ENCODE measurements around the gene ARRDC2. TPM values are rescaled to one million over a fixed set of nuclear protein-coding genes. Genes with fewer than 3 reads are reported as not detected.

ARRDC2 gene
- total and polyA plus RNA-seq, 2 donors (not counting 1 experiment from before 2014, with no cell fraction given): 131 to 639 TPM

DNA sequence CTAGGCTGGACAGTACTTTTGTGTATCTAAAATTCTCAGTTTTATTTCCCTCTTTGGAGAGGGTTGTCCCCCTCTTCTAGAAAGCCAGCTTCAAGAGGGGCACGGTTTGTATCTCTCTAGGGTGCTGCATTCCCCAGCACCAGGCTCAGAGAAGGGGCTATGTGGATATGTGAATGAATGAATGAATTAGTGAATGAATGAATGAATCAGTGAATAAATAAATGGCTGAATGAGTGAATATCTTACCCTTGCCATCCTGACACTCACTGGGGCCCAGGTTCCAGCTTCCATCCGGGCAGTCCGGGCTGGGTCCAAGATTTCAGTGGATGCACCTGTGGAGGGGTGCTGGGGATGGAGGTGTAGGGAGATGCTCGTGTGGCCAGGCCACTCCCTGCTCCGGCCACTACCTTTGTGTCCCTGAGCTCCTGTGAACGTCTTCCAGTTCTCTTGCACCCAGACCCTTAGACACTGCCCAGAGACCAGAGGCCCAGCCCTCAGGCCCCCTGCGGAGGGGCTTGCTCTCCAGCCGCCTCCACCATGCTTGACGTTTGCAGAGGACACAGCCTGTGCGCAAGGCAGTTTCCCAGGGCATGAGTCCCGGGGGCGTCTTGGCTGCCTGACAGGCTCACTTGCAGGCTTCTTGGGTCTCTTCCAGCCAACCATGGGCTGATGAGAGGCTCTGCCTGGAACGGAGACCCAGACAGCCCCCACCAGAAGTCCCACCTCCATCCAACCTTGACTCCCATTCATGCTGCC, 43.9 kb upstream of the ARRDC2 start:
- H3K27me3 Mint-ChIP-seq: peaks cover 46% of the 10 kb centered on the region
- Histone ChIP-seq H3K27ac (ENCODE audit: low read length in 2 of 2) (no peak overlapping the region), H3K4me2 (replicated peaks; ENCODE audit: low read depth, low read length, poor library complexity, severe bottlenecking) (no peak overlapping the region), H3K27me3 (replicated peaks in 1 of 4; ENCODE audit: control extremely low read depth in 1 of 4, control insufficient read depth in 3 of 4, insufficient read depth in 4 of 4, low read length in 3 of 4) (peaks cover 0 to 42% (median 13%) of the 10 kb centered on the region in 4 experiments), H2AFZ (ENCODE audit: insufficient read depth, low read depth, low read length, poor library complexity, severe bottlenecking) (no peak overlapping the region), H3K36me3 (replicated peaks in 1 of 2; ENCODE audit: control extremely low read depth in 1 of 2, control insufficient read depth in 1 of 2, extremely low read depth in 1 of 2, insufficient read depth in 2 of 2, low read length in 1 of 2) (no peaks in the 10 kb centered on the region), H3K9ac (ENCODE audit: low read length) (no peak overlapping the region), H3K4me1 (ENCODE audit: control insufficient read depth in 2 of 2, insufficient read depth in 2 of 2, low read length in 2 of 2) (peaks cover 4 to 10% of the 10 kb centered on the region in 2 donors), H4K20me1 (ENCODE audit: control insufficient read depth, insufficient read depth, low read length, poor library complexity, severe bottlenecking) (no peaks in the 10 kb centered on the region), H3K79me2 (ENCODE audit: control insufficient read depth, insufficient read depth, low read length) (no peaks in the 10 kb centered on the region), H3K4me3 (ENCODE audit: control extremely low read depth in 1 of 5, extremely low read depth in 1 of 5, insufficient read depth in 1 of 5, low read depth in 2 of 5, low read length in 4 of 5) (no peak overlapping the region), H3K9me3 (ENCODE audit: control extremely low read depth in 1 of 3, control insufficient read depth in 2 of 3, insufficient read depth in 1 of 3, low read length in 2 of 3) (peaks cover 0 to 6% (median 0%) of the 10 kb centered on the region in 3 donors)
- ChIA-PET CTCF (no interaction called here), POLR2A (interaction anchor here (0.6 kb wide), 1 partner anchor 420 kb away, joined by 5 read pairs; no protein-coding TSS in a partner anchor)
- H3K4me3 Mint-ChIP-seq: no peak overlapping the region
- H3K4me1 Mint-ChIP-seq: peaks cover 8% of the 10 kb centered on the region
- no peak for ATAC-seq (ENCODE audit: low read depth)
- no peak overlapping the region for H3K27ac Mint-ChIP-seq
- 88% methylated on average over 9 of the region's 13 CpGs for WGBS (ENCODE audit: insufficient coverage)
- H3K9me3 Mint-ChIP-seq (ENCODE audit: insufficient read depth): no peaks in the 10 kb centered on the region
- intact Hi-C loops (cut with micrococcal nuclease): no loop called here
- TF ChIP-seq EZH2 (IDR thresholded peaks at IDR 0.05; ENCODE audit: borderline replicate concordance, insufficient read depth, low read depth, low read length, poor library complexity, severe bottlenecking): no peak
- TF ChIP-seq, protein P1, sequence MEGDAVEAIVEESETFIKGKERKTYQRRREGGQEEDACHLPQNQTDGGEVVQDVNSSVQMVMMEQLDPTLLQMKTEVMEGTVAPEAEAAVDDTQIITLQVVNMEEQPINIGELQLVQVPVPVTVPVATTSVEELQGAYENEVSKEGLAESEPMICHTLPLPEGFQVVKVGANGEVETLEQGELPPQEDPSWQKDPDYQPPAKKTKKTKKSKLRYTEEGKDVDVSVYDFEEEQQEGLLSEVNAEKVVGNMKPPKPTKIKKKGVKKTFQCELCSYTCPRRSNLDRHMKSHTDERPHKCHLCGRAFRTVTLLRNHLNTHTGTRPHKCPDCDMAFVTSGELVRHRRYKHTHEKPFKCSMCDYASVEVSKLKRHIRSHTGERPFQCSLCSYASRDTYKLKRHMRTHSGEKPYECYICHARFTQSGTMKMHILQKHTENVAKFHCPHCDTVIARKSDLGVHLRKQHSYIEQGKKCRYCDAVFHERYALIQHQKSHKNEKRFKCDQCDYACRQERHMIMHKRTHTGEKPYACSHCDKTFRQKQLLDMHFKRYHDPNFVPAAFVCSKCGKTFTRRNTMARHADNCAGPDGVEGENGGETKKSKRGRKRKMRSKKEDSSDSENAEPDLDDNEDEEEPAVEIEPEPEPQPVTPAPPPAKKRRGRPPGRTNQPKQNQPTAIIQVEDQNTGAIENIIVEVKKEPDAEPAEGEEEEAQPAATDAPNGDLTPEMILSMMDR (IDR thresholded peaks at IDR 0.05): no peak
- no peak for DNase-seq

Data from B cell (primary cell).